ENCODE results near the gene BBX. TPM values are rescaled to one million over a fixed set of nuclear protein-coding genes. Genes with fewer than 3 reads are reported as not detected.

BBX gene
- total RNA-seq: 100 to 1,000 TPM in 1 of 2 donors, 10 to 100 TPM in 1; 94.7 to 226 TPM

GRCh38 chr3:107522510-107523288 is at the start of gene BBX:
Gene BBX, plus strand, starts transcription at chr3:107522962. Its CDS starts 187,499 bp downstream, at chr3:107710461.
- no peaks in the 10 kb centered on the region for H3K9me3 ChIP-seq
- H3K36me3 ChIP-seq: no peaks in the 10 kb centered on the region
- TF ChIP-seq POLR2A (IDR thresholded peaks at IDR 0.05) (peak; percentile 95), POLR2AphosphoS5 (IDR thresholded peaks at IDR 0.05) (peak; percentile 97)
- TF ChIP-seq, protein P1, sequence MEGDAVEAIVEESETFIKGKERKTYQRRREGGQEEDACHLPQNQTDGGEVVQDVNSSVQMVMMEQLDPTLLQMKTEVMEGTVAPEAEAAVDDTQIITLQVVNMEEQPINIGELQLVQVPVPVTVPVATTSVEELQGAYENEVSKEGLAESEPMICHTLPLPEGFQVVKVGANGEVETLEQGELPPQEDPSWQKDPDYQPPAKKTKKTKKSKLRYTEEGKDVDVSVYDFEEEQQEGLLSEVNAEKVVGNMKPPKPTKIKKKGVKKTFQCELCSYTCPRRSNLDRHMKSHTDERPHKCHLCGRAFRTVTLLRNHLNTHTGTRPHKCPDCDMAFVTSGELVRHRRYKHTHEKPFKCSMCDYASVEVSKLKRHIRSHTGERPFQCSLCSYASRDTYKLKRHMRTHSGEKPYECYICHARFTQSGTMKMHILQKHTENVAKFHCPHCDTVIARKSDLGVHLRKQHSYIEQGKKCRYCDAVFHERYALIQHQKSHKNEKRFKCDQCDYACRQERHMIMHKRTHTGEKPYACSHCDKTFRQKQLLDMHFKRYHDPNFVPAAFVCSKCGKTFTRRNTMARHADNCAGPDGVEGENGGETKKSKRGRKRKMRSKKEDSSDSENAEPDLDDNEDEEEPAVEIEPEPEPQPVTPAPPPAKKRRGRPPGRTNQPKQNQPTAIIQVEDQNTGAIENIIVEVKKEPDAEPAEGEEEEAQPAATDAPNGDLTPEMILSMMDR (IDR thresholded peaks at IDR 0.05): peak in 2 of 4 experiments; percentile 7 to 13
- H3K4me1 ChIP-seq (replicated peaks): peaks cover 5% of the 10 kb centered on the region
- intact Hi-C loops (cut with DNase I): loop anchor here (5.0 kb wide), 1 partner anchor 285 kb away; no protein-coding TSS in a partner anchor
- DNase-seq (ENCODE audit: low spot score): peak; percentile 96
- WGBS: under 1% methylated on average over 42 of the region's 42 CpGs
- no peaks in the 10 kb centered on the region for H3K27me3 ChIP-seq (replicated peaks; ENCODE audit: insufficient read depth)
- peak within 1 kb of the TSS; percentile 84 to 95 for H3K4me3 ChIP-seq
- H3K27ac ChIP-seq: peak within 1 kb of the TSS; percentile 96 to 98

- H3K4me3 ChIP-seq: no peak overlapping the region
- H3K4me1 ChIP-seq (replicated peaks): no peaks in the 10 kb centered on the region
- no peak overlapping the region for H3K27ac ChIP-seq
- H3K36me3 ChIP-seq: no peaks in the 10 kb centered on the region
- intact Hi-C loops (cut with DNase I): no loop called here
- H3K27me3 ChIP-seq (replicated peaks; ENCODE audit: insufficient read depth): no peaks in the 10 kb centered on the region
- DNase-seq (ENCODE audit: low spot score): no peak
- no peaks in the 10 kb centered on the region for H3K9me3 ChIP-seq
- TF ChIP-seq POLR2AphosphoS5 (IDR thresholded peaks at IDR 0.05) (no peak), POLR2A (IDR thresholded peaks at IDR 0.05) (no peak)
- TF ChIP-seq, protein P1 (IDR thresholded peaks at IDR 0.05): no peak
These were observed 46.3 kb upstream of the BBX start for GRCh38 chr3:107476462-107476861.

- H3K4me3 ChIP-seq: no peak overlapping the region
- WGBS: 95% methylated on average over 2 of the region's 2 CpGs
- intact Hi-C loops (cut with DNase I): no loop called here
- no peak overlapping the region for H3K27ac ChIP-seq
- no peak for DNase-seq (ENCODE audit: low spot score)
- no peaks in the 10 kb centered on the region for H3K36me3 ChIP-seq
- no peaks in the 10 kb centered on the region for H3K27me3 ChIP-seq (replicated peaks; ENCODE audit: insufficient read depth)
- no peak for TF ChIP-seq POLR2AphosphoS5 (IDR thresholded peaks at IDR 0.05)
- TF ChIP-seq POLR2A (IDR thresholded peaks at IDR 0.05): no peak
- TF ChIP-seq, protein P1 (IDR thresholded peaks at IDR 0.05): no peak
- no peaks in the 10 kb centered on the region for H3K9me3 ChIP-seq
- no peaks in the 10 kb centered on the region for H3K4me1 ChIP-seq (replicated peaks)
These were observed 35.3 kb upstream of the BBX start for GRCh38 chr3:107487490-107487889.

- Histone ChIP-seq H3K27ac (no peak overlapping the region), H3K4me3 (no peak overlapping the region), H3K4me1 (replicated peaks) (no peaks in the 10 kb centered on the region), H3K36me3 (no peaks in the 10 kb centered on the region), H3K27me3 (replicated peaks; ENCODE audit: insufficient read depth) (no peaks in the 10 kb centered on the region), H3K9me3 (no peaks in the 10 kb centered on the region)
- WGBS: 92% methylated on average over 4 of the region's 4 CpGs
- no peak for DNase-seq (ENCODE audit: low spot score)
- intact Hi-C loops (cut with DNase I): no loop called here
- TF ChIP-seq POLR2A (IDR thresholded peaks at IDR 0.05): no peak
- TF ChIP-seq POLR2AphosphoS5 (IDR thresholded peaks at IDR 0.05): no peak
- TF ChIP-seq, protein P1 (IDR thresholded peaks at IDR 0.05): no peak
These were observed 33.8 kb upstream of the BBX start for GRCh38 chr3:107488942-107489341.

DNA sequence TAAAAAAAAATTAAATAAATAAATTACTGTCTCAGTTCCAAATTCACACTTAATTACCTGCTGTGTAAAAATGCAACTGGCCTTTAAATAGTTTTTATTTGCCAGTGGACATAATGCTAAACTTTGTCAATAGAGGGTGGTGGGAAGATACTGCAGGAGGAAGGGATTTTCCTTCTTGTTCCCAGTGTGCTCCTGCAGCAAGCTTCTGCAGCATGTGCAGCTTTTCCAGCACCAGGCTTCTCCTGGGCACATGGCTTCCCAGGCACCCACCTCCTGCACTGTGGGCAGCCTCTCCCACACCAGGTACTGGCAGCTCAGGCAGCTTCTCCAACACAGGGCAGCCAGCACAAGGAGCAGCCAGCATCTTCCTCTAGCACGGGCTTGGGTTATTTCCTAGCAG is 29.6 kb upstream of the BBX start:
- Histone ChIP-seq H3K27ac (no peak overlapping the region), H3K36me3 (no peaks in the 10 kb centered on the region), H3K4me1 (replicated peaks) (no peaks in the 10 kb centered on the region), H3K4me3 (no peak overlapping the region), H3K27me3 (replicated peaks; ENCODE audit: insufficient read depth) (no peaks in the 10 kb centered on the region), H3K9me3 (no peaks in the 10 kb centered on the region)
- TF ChIP-seq, protein P1 (IDR thresholded peaks at IDR 0.05): no peak
- TF ChIP-seq POLR2A (IDR thresholded peaks at IDR 0.05) (no peak), POLR2AphosphoS5 (IDR thresholded peaks at IDR 0.05) (no peak)
- intact Hi-C loops (cut with DNase I): no loop called here
- 46% methylated on average over 1 of the region's 1 CpG for WGBS
- no peak for DNase-seq (ENCODE audit: low spot score)
